ENCODE data around the gene EPO.

The EPO gene

DNA sequence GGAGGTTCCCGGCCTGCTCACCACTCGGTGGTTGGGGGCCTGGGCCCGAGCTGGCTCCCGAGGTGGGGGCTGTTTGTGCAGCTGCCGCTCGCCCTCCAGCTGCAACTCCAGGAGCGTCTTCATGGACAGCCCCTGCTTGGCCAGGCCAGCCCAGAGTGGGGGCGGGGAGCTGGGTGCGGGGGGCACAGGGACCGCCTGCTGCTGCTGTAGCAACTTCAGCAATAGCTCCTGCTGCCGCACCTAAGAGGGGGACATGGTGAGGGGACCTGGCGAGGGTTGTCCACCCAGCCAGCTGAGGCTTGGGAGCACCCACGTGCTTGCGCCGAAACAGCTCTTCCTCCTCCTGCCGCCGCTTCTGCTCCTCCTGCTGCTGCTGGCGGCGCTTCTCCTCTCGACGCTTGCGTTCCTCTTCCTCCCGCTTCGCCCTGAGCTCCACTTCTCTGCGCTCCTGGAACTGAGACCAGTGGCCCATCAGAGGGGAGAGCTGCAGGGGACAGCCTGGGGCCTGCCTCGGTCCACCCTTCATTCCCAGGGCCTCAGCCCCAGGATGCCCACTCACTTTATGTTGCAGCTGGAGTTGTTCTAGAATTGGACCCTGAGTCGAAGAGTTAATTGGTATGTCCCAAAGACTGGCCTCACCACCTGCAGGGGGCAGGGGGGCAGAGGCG lies 37.1 kb upstream of the EPO start:
- DNase-seq (ENCODE audit: insufficient read length, low spot score) (peak; percentile 1), FAIRE-seq (no peak)

DNA sequence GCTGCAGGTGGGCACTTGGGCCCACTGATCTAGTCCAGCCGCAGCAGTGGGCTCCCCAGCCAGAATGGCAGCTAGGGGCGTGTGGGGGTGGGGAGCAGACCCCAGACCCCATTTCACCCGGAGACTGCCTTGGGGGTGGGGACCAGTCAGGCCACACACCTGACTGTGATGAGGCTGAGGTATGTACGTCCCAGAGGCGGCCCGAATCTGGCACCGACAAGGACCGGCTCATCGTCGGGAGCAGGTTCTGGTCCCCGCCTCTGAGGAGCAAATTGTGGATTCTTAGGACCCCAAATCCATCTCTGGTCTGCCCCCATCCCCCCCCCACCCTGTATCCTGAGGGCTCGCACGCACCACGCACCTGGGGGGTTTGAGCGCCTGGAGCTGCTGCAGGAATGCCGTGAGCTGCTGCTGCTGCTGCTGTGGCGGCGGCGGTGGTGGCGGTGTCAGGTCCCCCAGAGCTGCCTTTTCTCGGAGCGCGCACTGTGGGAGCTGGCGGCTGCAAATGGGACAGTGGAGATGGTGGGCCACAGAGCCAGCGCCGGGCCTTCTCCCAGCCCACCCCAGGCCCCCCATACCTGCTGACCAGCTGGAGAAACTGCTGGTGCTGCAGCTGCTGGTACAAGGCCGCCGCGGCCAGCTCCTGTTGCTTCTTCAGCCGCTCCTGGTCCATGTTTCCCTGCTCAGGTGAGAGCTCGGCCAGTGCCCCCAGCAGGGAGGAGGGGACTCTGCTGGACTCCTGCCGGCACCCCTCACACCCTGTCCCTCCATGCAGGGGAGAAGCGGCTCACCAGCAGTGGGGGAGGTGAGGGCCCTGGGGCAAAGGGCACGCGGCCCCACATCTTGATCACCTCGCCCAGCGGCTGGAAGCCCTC lies 36.4 kb upstream of the EPO start:
- no peak for FAIRE-seq
- peak; percentile 8 for DNase-seq (ENCODE audit: insufficient read length, low spot score)

DNA sequence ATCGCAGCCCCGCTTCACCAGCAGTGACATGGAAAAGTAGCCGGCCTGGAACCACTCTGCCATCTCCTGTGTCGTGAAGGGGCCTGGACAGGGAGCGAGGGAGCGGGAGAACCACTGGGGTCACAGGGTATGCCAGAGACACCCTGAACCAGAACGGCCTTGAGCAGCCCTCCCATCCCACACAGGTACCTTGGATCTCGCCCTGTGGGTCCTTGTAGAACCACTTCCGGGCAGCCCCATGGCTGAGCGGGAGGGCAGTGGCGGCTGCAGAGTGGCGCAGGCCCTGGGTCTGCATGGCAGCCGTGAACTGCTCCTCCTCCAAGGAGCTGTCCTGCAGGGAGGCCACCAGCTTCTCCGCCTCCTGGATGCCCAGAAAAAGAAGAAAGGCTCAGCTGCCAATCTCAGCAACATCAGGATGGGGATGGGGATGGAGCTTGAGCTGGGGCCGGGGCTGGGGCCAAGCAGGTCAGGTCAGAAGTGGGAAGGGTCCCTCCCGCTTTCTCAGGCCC lies 35.7 kb upstream of the EPO start:
- FAIRE-seq: no peak
- DNase-seq (ENCODE audit: insufficient read length, low spot score): peak; percentile 2

DNA sequence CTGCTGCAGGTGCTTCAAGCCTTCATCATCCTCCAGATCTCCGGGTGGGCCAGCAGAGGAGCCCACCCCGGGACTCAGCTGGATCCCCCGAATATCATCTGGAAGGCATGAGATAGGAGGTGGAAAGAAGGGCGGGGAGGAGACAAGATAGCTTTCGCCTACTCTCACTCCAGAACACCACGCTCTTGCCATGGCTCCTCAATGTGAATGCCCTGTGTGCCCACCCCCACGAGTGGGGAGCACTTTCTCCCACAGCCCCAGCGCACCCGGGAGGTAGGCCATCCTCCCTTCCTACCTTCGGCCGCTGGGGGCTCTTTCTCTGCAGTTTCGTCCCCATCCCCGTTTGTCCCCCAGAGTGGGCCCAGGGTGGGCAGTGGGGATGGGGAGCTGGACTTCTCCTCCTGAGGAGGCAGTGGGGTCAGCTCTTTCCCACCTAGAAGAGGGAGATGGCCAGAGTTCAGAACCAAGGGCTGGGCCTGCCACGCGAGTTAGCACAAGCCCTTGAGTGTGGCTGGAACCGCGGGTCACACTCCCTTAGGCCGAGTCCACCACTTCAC lies 35.1 kb upstream of the EPO start:
- no peak for FAIRE-seq
- no peak for DNase-seq (ENCODE audit: insufficient read length, low spot score)

DNA sequence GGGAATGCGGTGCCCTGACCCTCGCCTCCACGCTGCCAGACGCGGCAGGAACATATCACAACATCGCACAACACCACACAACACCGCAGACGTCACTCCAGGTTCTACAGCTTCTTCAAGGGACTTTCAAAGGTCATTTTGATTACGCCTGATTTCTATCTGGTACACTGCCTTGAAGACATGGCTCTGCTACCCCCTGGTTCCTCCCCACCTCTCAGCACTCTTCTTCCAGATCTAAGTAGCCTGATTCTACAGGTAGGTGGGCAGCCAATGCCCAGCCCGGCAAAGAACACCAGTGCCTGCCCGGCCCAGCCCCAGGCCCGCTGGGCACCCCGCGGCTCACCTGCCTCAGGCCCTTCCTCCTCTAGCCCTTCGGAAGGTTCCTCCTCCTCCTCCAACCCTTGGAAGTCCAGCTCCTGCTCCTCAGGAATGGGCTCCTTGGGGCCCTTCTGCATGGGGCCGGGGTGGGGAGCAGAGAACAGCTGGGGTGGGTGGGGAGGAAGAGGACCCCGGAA lies 34.6 kb upstream of the EPO start:
- peak; percentile 1 for DNase-seq (ENCODE audit: insufficient read length, low spot score)
- FAIRE-seq: no peak

- DNase-seq (ENCODE audit: insufficient read length, low spot score): peak; percentile 2
- no peak for FAIRE-seq
Observed at GRCh38 chr7:100686201-100686821, 34.0 kb upstream of the EPO start.

GRCh38 chr7:100686822-100687211 lies 33.5 kb upstream of the EPO start:
- FAIRE-seq (no peak), DNase-seq (ENCODE audit: insufficient read length, low spot score) (peak; percentile 0)

- FAIRE-seq: no peak
- no peak for DNase-seq (ENCODE audit: insufficient read length, low spot score)
Observed at GRCh38 chr7:100687261-100687660, 33.0 kb upstream of the EPO start.

- FAIRE-seq: no peak
- no peak for DNase-seq (ENCODE audit: insufficient read length, low spot score)
Observed at GRCh38 chr7:100687751-100688300, 32.4 kb upstream of the EPO start.

GRCh38 chr7:100688326-100688860 lies 31.9 kb upstream of the EPO start:
- no peak for FAIRE-seq
- DNase-seq (ENCODE audit: insufficient read length, low spot score): peak; percentile 1

DNA sequence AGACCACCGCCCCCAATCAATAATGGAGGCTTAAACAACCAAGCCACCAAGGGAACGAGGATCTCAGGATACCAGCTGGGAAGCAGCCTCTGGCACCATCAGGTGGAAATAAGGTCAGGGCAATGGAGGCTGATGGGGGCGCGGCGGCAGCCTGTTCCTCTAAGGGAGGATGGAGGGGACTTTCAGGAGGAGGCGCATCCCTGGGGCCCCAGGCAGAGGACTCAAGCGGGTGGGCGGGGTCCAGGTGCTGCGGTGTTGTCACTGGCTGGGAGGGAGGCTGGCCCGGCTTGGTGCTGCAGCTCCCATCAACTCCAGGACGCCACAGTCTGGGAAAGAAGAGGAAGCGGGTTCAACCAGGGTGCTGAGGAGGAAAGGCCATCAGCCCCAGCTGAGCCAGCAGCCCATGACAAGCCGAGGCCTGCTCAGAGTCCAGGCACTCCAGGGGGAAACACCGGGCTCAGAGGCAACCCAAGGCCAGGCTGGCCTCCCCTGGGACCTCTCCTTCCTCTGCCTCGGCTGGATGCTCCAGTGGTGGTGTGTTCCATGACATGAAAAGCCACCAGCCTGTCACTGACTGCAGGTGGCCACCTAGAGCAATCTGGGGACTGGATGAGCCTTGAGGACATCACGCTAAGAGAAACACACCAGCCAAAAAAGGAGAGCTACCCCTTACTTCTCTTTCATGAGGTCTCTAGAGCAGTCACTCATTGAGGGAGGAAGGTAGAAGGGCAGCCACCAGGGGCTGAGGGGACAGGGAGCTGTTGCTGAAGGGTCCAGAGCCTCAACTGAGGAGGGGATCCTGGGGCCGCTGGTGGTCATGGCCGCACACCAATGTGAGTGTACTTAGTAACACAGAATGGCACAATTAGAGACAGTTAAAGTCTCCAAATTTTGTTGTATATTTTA lies 30.8 kb upstream of the EPO start:
- FAIRE-seq (no peak), DNase-seq (ENCODE audit: insufficient read length, low spot score) (peak; percentile 44)

DNA sequence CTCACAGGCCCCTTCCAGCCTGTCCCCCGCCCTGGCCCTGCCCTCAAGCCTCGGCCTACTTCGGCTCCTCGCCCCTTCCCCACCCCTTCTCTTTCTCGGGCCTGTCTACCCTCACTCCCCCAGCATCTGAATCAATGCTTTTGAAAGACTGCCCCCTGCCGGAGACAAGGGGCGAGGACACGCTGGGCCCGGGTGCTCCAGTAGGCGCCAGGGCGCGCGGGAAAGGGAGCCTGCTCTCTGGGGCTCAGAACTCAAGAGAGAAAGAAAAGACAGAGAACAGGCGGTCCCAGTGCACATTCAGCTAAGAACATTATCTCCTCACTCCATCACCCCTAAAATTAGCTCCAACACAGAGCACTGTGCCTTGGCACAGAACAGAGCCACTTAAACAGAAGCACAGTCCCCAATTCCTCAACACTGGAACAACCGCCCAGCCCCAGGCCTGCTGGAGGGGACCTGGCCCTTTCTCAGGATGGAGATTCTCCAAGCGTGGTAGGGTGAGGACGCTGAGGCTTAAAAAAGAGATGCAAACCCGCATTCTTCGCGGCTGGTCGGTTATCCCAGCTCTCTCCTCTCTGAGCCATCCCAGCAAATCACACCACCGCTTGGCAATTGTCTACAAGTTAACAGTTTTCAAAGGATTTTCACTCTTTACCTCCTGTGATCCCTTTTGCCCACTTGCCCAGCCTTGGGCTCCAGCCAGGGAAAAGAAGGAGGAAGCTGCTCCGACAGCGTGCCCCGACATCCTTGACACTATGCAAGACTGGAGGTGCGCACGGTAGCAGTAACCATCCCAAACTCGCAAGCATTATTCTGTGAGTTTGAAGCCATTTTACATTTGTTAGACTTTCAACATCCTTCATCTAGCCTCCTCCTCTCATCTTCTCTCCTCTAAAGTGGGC lies 28.3 kb upstream of the EPO start:
- FAIRE-seq (peak; percentile 93), DNase-seq (ENCODE audit: insufficient read length, low spot score) (peak; percentile 91)

DNA sequence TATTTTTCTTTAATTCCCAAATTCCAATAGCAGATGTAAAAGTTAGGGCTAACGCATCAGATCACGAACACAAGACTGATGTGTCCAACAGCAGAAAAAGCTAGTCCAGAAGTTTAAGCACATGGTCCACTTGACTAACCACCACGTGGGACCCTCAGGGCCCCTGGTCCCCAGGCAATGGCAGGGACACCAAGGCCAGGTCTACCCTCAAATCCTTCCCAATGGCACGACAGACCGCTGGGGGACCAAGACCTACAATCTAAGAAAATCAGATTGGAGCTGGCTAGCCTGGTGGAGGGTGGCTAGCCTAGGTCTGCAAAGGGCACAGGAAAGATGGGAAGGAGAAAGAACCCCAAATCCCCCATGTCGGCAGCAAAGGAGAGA lies 27.7 kb upstream of the EPO start:
- no peak for FAIRE-seq

DNA sequence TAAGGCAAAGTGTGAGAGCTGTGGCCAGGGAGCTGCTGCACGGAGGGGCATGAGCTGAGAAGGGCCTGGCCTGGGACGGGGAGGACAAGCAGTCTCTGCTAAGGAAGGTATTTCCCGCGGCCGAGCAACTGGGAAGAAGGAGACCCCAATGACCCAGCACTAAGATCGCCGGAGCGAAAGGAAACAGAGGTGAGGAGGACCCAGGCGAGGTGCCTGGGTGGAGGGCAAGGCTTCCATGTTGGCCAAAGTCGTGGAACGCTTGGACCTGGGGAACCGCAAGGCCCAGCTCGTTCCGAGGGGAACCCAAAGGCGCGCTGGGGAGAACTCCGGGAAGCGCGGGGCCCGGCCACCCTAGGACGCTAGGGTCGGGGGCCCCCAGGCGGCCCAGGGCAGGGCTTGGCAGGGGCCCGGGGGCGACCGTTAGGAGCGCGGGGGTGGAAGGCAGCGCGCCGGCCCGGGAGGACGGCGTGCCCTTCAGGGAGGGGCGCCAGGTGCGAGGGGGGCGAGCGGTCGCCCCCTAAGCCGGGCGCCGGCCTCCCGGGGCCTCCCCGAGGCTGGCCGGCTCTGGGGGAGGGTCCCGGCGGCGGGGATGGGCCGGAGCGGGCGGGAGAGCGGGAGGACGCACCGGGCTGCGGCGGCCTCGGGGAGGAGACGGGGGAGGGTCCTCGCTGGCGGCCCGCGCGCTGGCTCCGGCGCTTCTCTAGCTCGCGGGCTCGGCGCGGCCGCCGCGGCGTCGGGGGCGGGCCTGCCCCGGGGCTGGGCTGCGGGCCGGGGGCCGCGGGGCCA lies 26.8 kb upstream of the EPO start:
- peak; percentile 33 for FAIRE-seq
- DNase-seq (ENCODE audit: insufficient read length, low spot score): peak; percentile 14

More for the DNA sequence above, 27.7 kb upstream of the EPO start:
- no peak for DNase-seq (ENCODE audit: insufficient read length, low spot score)

- FAIRE-seq (no peak), DNase-seq (ENCODE audit: insufficient read length, low spot score) (peak; percentile 89)
Observed at GRCh38 chr7:100694098-100694745, 26.0 kb upstream of the EPO start, which contains the start of gene GIGYF1. GIGYF1 (minus strand) TSS chr7:100694250; CDS start chr7:100688238, 6,012 bp downstream.

DNA sequence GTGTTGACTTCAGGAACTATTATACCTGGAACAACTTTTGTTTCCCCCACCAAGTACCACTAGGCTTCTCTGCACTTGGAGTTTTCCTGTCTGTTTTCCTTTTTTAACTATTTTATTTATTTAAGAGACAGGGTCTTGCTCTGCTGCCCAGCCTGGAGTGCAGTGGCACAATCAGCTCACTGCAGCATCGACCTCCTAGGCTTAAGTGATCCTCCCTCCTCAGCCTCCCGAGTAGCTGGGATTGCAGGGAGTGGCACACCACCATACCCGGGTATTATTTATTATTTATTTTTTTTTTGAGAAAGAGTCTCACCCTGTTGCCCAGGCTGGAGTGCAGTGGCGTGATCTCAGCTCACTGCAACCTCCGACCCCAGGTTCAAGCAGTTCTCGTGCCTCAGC lies 24.1 kb upstream of the EPO start:
- DNase-seq (ENCODE audit: insufficient read length, low spot score) (no peak), FAIRE-seq (no peak)

DNA sequence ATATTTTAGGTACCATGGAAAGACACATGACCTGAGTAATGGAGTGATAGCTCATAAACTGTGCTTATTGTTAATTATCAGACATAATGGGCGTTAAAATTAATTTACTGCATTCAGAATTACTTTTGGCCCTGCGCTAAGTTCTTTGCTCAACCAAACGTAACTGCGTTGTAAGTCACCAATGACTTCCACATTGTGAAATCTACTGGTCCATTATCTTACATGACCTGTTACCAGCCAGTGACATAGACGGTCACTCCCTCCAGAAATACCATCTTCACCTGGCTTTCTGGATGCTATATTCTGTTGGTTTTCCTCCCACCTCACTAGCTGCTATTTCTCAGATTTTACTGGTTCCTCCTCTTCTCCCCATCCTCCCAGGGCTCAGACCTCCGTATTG lies 21.2 kb upstream of the EPO start:
- DNase-seq (ENCODE audit: insufficient read length, low spot score) (no peak), FAIRE-seq (no peak)

Measured in GM19239 (cell line).